Measurements from ENCODE around the gene SYT4.

SYT4 gene

GRCh38 chr18:43220691-43221090 lies 56.6 kb downstream of the SYT4 start:
- no peak for DNase-seq (ENCODE audit: low read depth in 2 of 2)
